HL-60/S4 treated with phorbol 12-myristate 13-acetate at 8.2 ng/mL for 4 days and 3 days (cell line): ENCODE results near the gene EIPR1.
"Not testable (repeated sequence)": the region's sequence is repeated elsewhere in the genome, so short reads cannot be mapped to it uniquely, and the experiment has no call there.

Experiments used
- in situ Hi-C: fragments of 300-500 bp; cut with MboI; formaldehyde crosslinking; loops from 2 replicates; pipeline ENCODE4 v1.15.0; 2022; ENCODE audit warnings: low sequenced_read_pairs

EIPR1 gene

GRCh38 chr2:3291750-3292149, 85.9 kb downstream of the EIPR1 start:
- in situ Hi-C loops: no loop called here

- in situ Hi-C loops: no loop called here
Measured at GRCh38 chr2:3291113-3291512, 86.5 kb downstream of the EIPR1 start.

- in situ Hi-C loops: no loop called here
Measured at GRCh38 chr2:3290655-3291054, 87.0 kb downstream of the EIPR1 start.

- in situ Hi-C loops: no loop called here
Measured at GRCh38 chr2:3289971-3290370, 87.6 kb downstream of the EIPR1 start.

GRCh38 chr2:3289526-3289925, 88.1 kb downstream of the EIPR1 start:
- in situ Hi-C loops: no loop called here

GRCh38 chr2:3289171-3289515, 88.5 kb downstream of the EIPR1 start:
- in situ Hi-C loops: no loop called here

GRCh38 chr2:3288470-3289170, 89.0 kb downstream of the EIPR1 start:
- in situ Hi-C loops: no loop called here

GRCh38 chr2:3287896-3288295, 89.7 kb downstream of the EIPR1 start:
- in situ Hi-C loops: no loop called here

GRCh38 chr2:3286646-3287036, 91.0 kb downstream of the EIPR1 start:
- in situ Hi-C loops: not testable (repeated sequence)

- in situ Hi-C loops: no loop called here
Measured at GRCh38 chr2:3285901-3286645, 91.5 kb downstream of the EIPR1 start.

- in situ Hi-C loops: no loop called here
Measured at GRCh38 chr2:3284657-3285630, 92.7 kb downstream of the EIPR1 start.

GRCh38 chr2:3283876-3284656, 93.6 kb downstream of the EIPR1 start:
- in situ Hi-C loops: not testable (repeated sequence)

GRCh38 chr2:3283206-3283605, 94.4 kb downstream of the EIPR1 start:
- in situ Hi-C loops: no loop called here

GRCh38 chr2:3282056-3282998, 95.3 kb downstream of the EIPR1 start:
- in situ Hi-C loops: no loop called here

GRCh38 chr2:3280683-3281520, 96.7 kb downstream of the EIPR1 start:
- in situ Hi-C loops: no loop called here

- in situ Hi-C loops: no loop called here
Measured at GRCh38 chr2:3280197-3280596, 97.4 kb downstream of the EIPR1 start.

- in situ Hi-C loops: no loop called here
Measured at GRCh38 chr2:3279236-3279960, 98.2 kb downstream of the EIPR1 start.
